ENCODE data around the gene TNFSF8.

Gene TNFSF8

GRCh38 chr9:114905170-114905940, 25.0 kb downstream of the TNFSF8 start:
- TF ChIP-seq GATA2 (IDR thresholded peaks at IDR 0.05; ENCODE audit: low read depth, low read length) (no peak), GATA3 (IDR thresholded peaks at IDR 0.05; ENCODE audit: low read depth, low read length) (no peak)

DNA sequence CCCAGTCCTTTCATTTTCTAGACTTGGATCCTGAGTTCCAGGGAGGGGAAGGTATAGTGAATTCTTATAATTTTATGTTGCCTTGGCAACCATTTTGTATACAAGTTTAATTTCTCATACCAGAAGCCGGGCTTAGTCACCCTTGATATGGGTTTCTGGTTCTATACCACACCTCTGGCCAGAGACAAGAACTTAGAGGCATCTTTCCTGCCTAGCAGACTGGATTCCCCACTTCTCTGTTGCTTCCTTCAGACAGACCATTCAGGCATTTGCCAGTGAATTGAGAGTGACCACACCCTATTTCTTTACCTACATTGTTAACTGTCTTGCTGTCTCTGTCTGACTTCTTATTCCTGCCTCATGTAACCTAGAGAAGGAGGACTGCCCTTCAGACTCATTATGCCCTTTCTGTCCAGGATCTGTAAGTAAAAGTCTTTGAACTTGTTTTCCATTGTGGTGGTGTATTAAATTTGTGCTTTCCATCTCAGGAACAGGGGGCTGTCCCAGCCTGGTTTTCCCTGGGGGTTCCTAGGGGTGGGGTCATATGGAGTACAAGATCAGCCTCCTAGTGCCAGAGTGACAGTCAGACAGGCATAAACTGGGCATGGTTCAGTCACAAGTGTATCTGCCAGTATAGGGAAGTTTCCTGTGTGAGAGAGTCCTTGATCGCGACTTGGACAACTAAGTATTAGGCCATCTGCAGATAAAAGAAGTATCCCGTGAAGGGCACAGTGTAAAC, 27.4 kb downstream of the TNFSF8 start:
- TF ChIP-seq GATA2 (IDR thresholded peaks at IDR 0.05; ENCODE audit: low read depth, low read length): no peak
- no peak for TF ChIP-seq GATA3 (IDR thresholded peaks at IDR 0.05; ENCODE audit: low read depth, low read length)

- TF ChIP-seq GATA2 (IDR thresholded peaks at IDR 0.05; ENCODE audit: low read depth, low read length) (no peak), GATA3 (IDR thresholded peaks at IDR 0.05; ENCODE audit: low read depth, low read length) (no peak)
These were observed 29.2 kb downstream of the TNFSF8 start for GRCh38 chr9:114900942-114901802.

DNA sequence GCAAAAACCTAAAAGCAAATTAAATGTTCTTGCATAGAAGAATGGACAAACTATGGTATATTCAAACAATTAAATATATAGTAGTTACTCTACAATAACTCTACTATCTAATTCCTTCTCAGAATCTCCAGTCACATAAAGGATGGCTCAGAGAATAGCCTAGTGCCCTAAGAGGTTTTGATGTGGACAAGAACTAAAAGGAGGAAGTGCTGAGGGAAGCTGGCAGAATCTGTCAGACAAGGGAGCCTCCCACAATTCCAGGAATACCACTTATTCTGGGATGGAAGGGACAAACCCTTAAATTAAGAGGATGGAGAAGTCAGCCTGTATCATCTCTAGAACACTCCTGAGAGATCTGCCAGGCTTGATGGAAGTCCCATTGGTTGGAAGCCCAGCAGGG, 30.4 kb downstream of the TNFSF8 start:
- TF ChIP-seq GATA2 (IDR thresholded peaks at IDR 0.05; ENCODE audit: low read depth, low read length) (no peak), GATA3 (IDR thresholded peaks at IDR 0.05; ENCODE audit: low read depth, low read length) (no peak)

DNA sequence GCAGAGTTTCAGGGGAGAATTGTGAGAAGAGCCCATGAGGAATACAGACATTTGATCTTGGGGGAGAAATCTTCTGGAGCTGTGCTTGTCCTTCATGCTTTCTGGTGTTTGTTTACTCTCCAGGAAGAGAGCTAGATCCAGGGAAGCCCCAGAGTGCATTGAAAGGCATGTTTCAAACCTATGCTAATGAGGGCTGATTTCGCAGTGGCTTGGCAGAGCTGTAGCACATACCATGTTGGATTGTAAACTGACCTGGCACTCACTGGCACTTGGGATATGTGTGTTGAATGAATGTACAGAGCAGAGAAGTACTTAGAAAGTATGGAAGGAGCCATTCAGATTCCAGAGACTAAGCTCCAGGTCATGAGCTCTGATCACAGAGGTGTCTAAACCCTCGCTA, 30.9 kb downstream of the TNFSF8 start:
- no peak for TF ChIP-seq GATA3 (IDR thresholded peaks at IDR 0.05; ENCODE audit: low read depth, low read length)
- TF ChIP-seq GATA2 (IDR thresholded peaks at IDR 0.05; ENCODE audit: low read depth, low read length): no peak

- TF ChIP-seq GATA3 (IDR thresholded peaks at IDR 0.05; ENCODE audit: low read depth, low read length): no peak
- TF ChIP-seq GATA2 (IDR thresholded peaks at IDR 0.05; ENCODE audit: low read depth, low read length): no peak
These were observed 31.6 kb downstream of the TNFSF8 start for GRCh38 chr9:114898741-114899140.

GRCh38 chr9:114897196-114897595, 33.2 kb downstream of the TNFSF8 start:
- TF ChIP-seq GATA2 (IDR thresholded peaks at IDR 0.05; ENCODE audit: low read depth, low read length) (no peak), GATA3 (IDR thresholded peaks at IDR 0.05; ENCODE audit: low read depth, low read length) (no peak)

- TF ChIP-seq GATA2 (IDR thresholded peaks at IDR 0.05; ENCODE audit: low read depth, low read length) (no peak), GATA3 (IDR thresholded peaks at IDR 0.05; ENCODE audit: low read depth, low read length) (no peak)
These were observed 34.0 kb downstream of the TNFSF8 start for GRCh38 chr9:114896344-114896743.

- no peak for TF ChIP-seq GATA3 (IDR thresholded peaks at IDR 0.05; ENCODE audit: low read depth, low read length)
- TF ChIP-seq GATA2 (IDR thresholded peaks at IDR 0.05; ENCODE audit: low read depth, low read length): no peak
These were observed 34.8 kb downstream of the TNFSF8 start for GRCh38 chr9:114895521-114895991.

GRCh38 chr9:114894609-114895433, 35.6 kb downstream of the TNFSF8 start:
- no peak for TF ChIP-seq GATA3 (IDR thresholded peaks at IDR 0.05; ENCODE audit: low read depth, low read length)
- TF ChIP-seq GATA2 (IDR thresholded peaks at IDR 0.05; ENCODE audit: low read depth, low read length): no peak

- TF ChIP-seq GATA3 (IDR thresholded peaks at IDR 0.05; ENCODE audit: low read depth, low read length) (no peak), GATA2 (IDR thresholded peaks at IDR 0.05; ENCODE audit: low read depth, low read length) (no peak)
These were observed 36.2 kb downstream of the TNFSF8 start for GRCh38 chr9:114894206-114894605.

- TF ChIP-seq GATA3 (IDR thresholded peaks at IDR 0.05; ENCODE audit: low read depth, low read length): no peak
- no peak for TF ChIP-seq GATA2 (IDR thresholded peaks at IDR 0.05; ENCODE audit: low read depth, low read length)
These were observed 37.0 kb downstream of the TNFSF8 start for GRCh38 chr9:114893221-114894010.

Data from SH-SY5Y (cell line).